ACHN (cell line): ENCODE measurements around the gene OR8S1.
"Not testable (repeated sequence)": the region's sequence is repeated elsewhere in the genome, so short reads cannot be mapped to it uniquely, and the experiment has no call there.

Source experiments
- DNase-seq: peaks from one replicate; pipeline ENCODE4 v3.0.0-alpha.2; 2015
- in situ Hi-C: cut with HindIII; loops from 2 replicates; pipeline ENCODE4 v1.10.0; 2017; ENCODE audit warnings: low sequenced_read_pairs, low pct_ligation_motif_present, low pct_unique_long_range_greater_than_20kb

Gene OR8S1

GRCh38 chr12:48525332-48525731 lies at the start of gene OR8S1:
TSS of gene OR8S1 (plus strand) at chr12:48525632. CDS start at chr12:48525632, 0 bp downstream.
- in situ Hi-C loops = no loop called here

GRCh38 chr12:48482198-48482597 lies 43.2 kb upstream of the OR8S1 start, which contains the start of gene C12orf54:
TSS of gene C12orf54 (plus strand) at chr12:48482498. CDS start at chr12:48483297, 799 bp downstream.
- no peak for DNase-seq
- in situ Hi-C loops = no loop called here

More at GRCh38 chr12:48525332-48525731, at the start of gene OR8S1:
- no peak for DNase-seq

- no peak for DNase-seq
- in situ Hi-C loops = no loop called here
Observed at GRCh38 chr12:48482930-48483329, 42.5 kb upstream of the OR8S1 start.

GRCh38 chr12:48486261-48486660 lies 39.2 kb upstream of the OR8S1 start:
- DNase-seq = no peak
- in situ Hi-C loops = no loop called here

GRCh38 chr12:48486679-48487078 lies 38.8 kb upstream of the OR8S1 start:
- in situ Hi-C loops = no loop called here
- no peak for DNase-seq

- DNase-seq = no peak
- in situ Hi-C loops = no loop called here
Observed at GRCh38 chr12:48489012-48489411, 36.4 kb upstream of the OR8S1 start.

- DNase-seq, in situ Hi-C loops: not testable (repeated sequence)
Observed at GRCh38 chr12:48489456-48489855, 36.0 kb upstream of the OR8S1 start.

GRCh38 chr12:48500281-48500680 lies 25.2 kb upstream of the OR8S1 start:
- DNase-seq, in situ Hi-C loops: not testable (repeated sequence)

- DNase-seq, in situ Hi-C loops: not testable (repeated sequence)
Observed at GRCh38 chr12:48506836-48507235, 18.6 kb upstream of the OR8S1 start.

- DNase-seq = no peak
- in situ Hi-C loops = no loop called here
Observed at GRCh38 chr12:48508987-48509386, 16.4 kb upstream of the OR8S1 start.

- no peak for DNase-seq
- in situ Hi-C loops = no loop called here
Observed at GRCh38 chr12:48510111-48510510, 15.3 kb upstream of the OR8S1 start.

- DNase-seq = no peak
- in situ Hi-C loops = no loop called here
Observed at GRCh38 chr12:48512855-48513254, 12.6 kb upstream of the OR8S1 start.

GRCh38 chr12:48514728-48515127 lies 10.7 kb upstream of the OR8S1 start:
- no peak for DNase-seq
- in situ Hi-C loops = no loop called here

GRCh38 chr12:48520381-48520780 lies 5.1 kb upstream of the OR8S1 start:
- in situ Hi-C loops, DNase-seq: not testable (repeated sequence)

- no peak for DNase-seq
- in situ Hi-C loops = no loop called here
Observed at GRCh38 chr12:48527891-48528670, 2.6 kb downstream of the OR8S1 start.

- in situ Hi-C loops = no loop called here
- DNase-seq = no peak
Observed at GRCh38 chr12:48532601-48533000, 7.2 kb downstream of the OR8S1 start.

GRCh38 chr12:48536602-48537001 lies 11.2 kb downstream of the OR8S1 start:
- in situ Hi-C loops = no loop called here
- DNase-seq = no peak

GRCh38 chr12:48542300-48542928 lies 17.0 kb downstream of the OR8S1 start:
- in situ Hi-C loops = no loop called here

GRCh38 chr12:48545833-48546469 lies 20.5 kb downstream of the OR8S1 start:
- no peak for DNase-seq
- in situ Hi-C loops = no loop called here

More at GRCh38 chr12:48542300-48542928, 17.0 kb downstream of the OR8S1 start:
- DNase-seq = peak; percentile 58
